Liver (tissue), 9 donors: ENCODE data around the gene FILIP1L. TPM values are rescaled to one million over a fixed set of nuclear protein-coding genes. Genes with fewer than 3 reads are reported as not detected.

ENCODE experiments used
- DNase-seq: peaks from one replicate; pipeline ENCODE4 v3.0.0-alpha.2; 2017; ENCODE audit warnings: low spot score
- H3K27ac ChIP-seq, 2 donors: one replicate each; pipeline ENCODE4 v1.7.0; 2013; ENCODE audit warnings: inconsistent platforms in 2 of 2, low read length in 2 of 2, control low read depth in 1 of 2, low read depth in 1 of 2, mild to moderate bottlenecking in 1 of 2
- H3K27me3 ChIP-seq, 4 donors: one replicate each; pipeline versions ENCODE4 v1.6.1 to v1.7.0; 2013; ENCODE audit warnings: low read length in 3 of 4, inconsistent platforms in 1 of 4, mild to moderate bottlenecking in 1 of 4, moderate library complexity in 1 of 4; ENCODE audit not compliant: control insufficient read depth in 4 of 4, insufficient read depth in 4 of 4
- H3K36me3 ChIP-seq, 4 donors: one replicate each; pipeline versions ENCODE4 v1.6.1 to v1.7.0; 2013; ENCODE audit warnings: low read length in 3 of 4, mild to moderate bottlenecking in 3 of 4, low read depth in 1 of 4, moderate library complexity in 1 of 4; ENCODE audit not compliant: control insufficient read depth in 4 of 4, insufficient read depth in 3 of 4
- H3K4me1 ChIP-seq, 4 donors: one replicate each; pipeline versions ENCODE4 v1.6.1 to v1.7.0; 2013; ENCODE audit warnings: low read length in 3 of 4, mild to moderate bottlenecking in 3 of 4, moderate library complexity in 1 of 4; ENCODE audit not compliant: control insufficient read depth in 4 of 4, insufficient read depth in 4 of 4
- H3K4me3 ChIP-seq, 3 donors: one replicate each; pipeline versions ENCODE4 v1.6.1 to v1.7.0; 2013; ENCODE audit warnings: low read length in 3 of 3, control low read depth in 1 of 3, low read depth in 1 of 3, mild to moderate bottlenecking in 1 of 3
- H3K9ac ChIP-seq, 2 donors: one replicate each; pipeline ENCODE4 v1.7.0; 2013; ENCODE audit warnings: low read length in 2 of 2, mild to moderate bottlenecking in 2 of 2, moderate library complexity in 2 of 2, control low read depth in 1 of 2, low read depth in 1 of 2
- H3K9me3 ChIP-seq, 4 donors: one replicate each; pipeline versions ENCODE4 v1.6.1 to v1.7.0; 2013; ENCODE audit warnings: low read length in 3 of 4; ENCODE audit not compliant: control insufficient read depth in 4 of 4
- ATF3 ChIP-seq: IDR thresholded peaks from 2 replicates; pipeline ENCODE4 v1.6.1; 2016; ENCODE audit warnings: antibody characterized with exemption
- EGR1 ChIP-seq, 2 donors: IDR thresholded peaks; 2 replicates each; pipeline ENCODE4 v1.6.1; 2016 to 2018; ENCODE audit warnings: antibody characterized with exemption in 2 of 2, low read depth in 2 of 2
- GABPA ChIP-seq, 2 donors: IDR thresholded peaks in 1 of 2; conservative IDR thresholded peaks in 1 of 2; 2 replicates each; pipeline ENCODE4 v1.6.1; 2016; ENCODE audit warnings: antibody characterized with exemption in 2 of 2, mild to moderate bottlenecking in 1 of 2, moderate library complexity in 1 of 2
- HNF4A ChIP-seq, 2 donors: conservative IDR thresholded peaks; 2 replicates each; pipeline ENCODE4 v1.6.1; 2016; ENCODE audit warnings: antibody characterized with exemption in 2 of 2, mild to moderate bottlenecking in 2 of 2
- HNF4G ChIP-seq: IDR thresholded peaks from 2 replicates; pipeline ENCODE4 v1.6.1; 2016; ENCODE audit warnings: antibody characterized with exemption
- JUND ChIP-seq, 2 donors: IDR thresholded peaks; 2 replicates each; pipeline ENCODE4 v1.6.1; 2016; ENCODE audit warnings: antibody characterized with exemption in 2 of 2
- NR2F2 ChIP-seq: IDR thresholded peaks from 2 replicates; pipeline ENCODE4 v1.6.1; 2016; ENCODE audit warnings: antibody characterized with exemption
- RAD21 ChIP-seq, 2 donors: IDR thresholded peaks; 2 replicates each; pipeline ENCODE4 v1.6.1; 2016; ENCODE audit warnings: antibody characterized with exemption in 2 of 2, mild to moderate bottlenecking in 2 of 2
- RXRA ChIP-seq, 2 donors: IDR thresholded peaks; 2 replicates each; pipeline ENCODE4 v1.6.1; 2017 to 2018; ENCODE audit warnings: antibody characterized with exemption in 2 of 2, mild to moderate bottlenecking in 1 of 2
- SP1 ChIP-seq: IDR thresholded peaks from 2 replicates; pipeline ENCODE4 v1.6.1; 2018; ENCODE audit warnings: antibody characterized with exemption, mild to moderate bottlenecking
- TAF1 ChIP-seq: conservative IDR thresholded peaks from 2 replicates; pipeline ENCODE4 v1.6.1; 2016; ENCODE audit warnings: antibody characterized with exemption, mild to moderate bottlenecking
- YY1 ChIP-seq: IDR thresholded peaks from 2 replicates; pipeline ENCODE4 v1.6.1; 2016; ENCODE audit warnings: antibody characterized with exemption, mild to moderate bottlenecking
- ZBTB33 ChIP-seq: IDR thresholded peaks from 2 replicates; pipeline ENCODE4 v1.6.1; 2016; ENCODE audit warnings: antibody characterized with exemption
- WGBS: extraction: QIAGEN DNeasy Blood & Tissue Kit; methylation state at CpG from one replicate; pipeline ENCODE4 v1.1.7; 2013; 5-methylcytosine and 5-hydroxymethylcytosine counted together
- polyA plus RNA-seq, 2 donors: library from polyadenylated mRNA; stranded (reverse) in 1 of 2; unstranded in 1 of 2; fragments of 200-250 nt in 1 of 2; fragments of >200 nt in 1 of 2; fragmentation: Nextera tagmentation in 1 of 2; extraction: Ambion mirVana in 1 of 2; gene quantifications; one replicate each; pipeline versions ENCODE4 v1.2.1 to v1.2.3, GENCODE V29; 2013 to 2015
- total RNA-seq, 2 donors: library from RNA; depleted of rRNA; stranded (reverse); fragments of >200 nt; gene quantifications; one replicate each; pipeline ENCODE4 v1.2.3, GENCODE V29; 2014
- TF ChIP-seq, protein P1 (sequence below): IDR thresholded peaks from 2 replicates; pipeline ENCODE4 v1.6.1; 2016; ENCODE audit warnings: antibody characterized with exemption, mild to moderate bottlenecking
- TF ChIP-seq, protein P2 (sequence below): IDR thresholded peaks from 2 replicates; pipeline ENCODE4 v1.6.1; 2016; ENCODE audit warnings: antibody characterized with exemption
- TF ChIP-seq, protein P3 (sequence below): fragments of 150-350 bp; IDR thresholded peaks from 2 replicates; pipeline ENCODE4 v1.5.1; 2017; ENCODE audit warnings: improper control_type of control experiment, low read depth, low read length; ENCODE audit not compliant: missing input control
- donor health status: healthy.
- donor health status: healthy.
- donor health status: healthy.
- donor health status: healthy.
- donor health status: healthy.

FILIP1L gene
- total and polyA plus RNA-seq, 4 donors, result 1.4 to 6.5 (median 1.9) TPM

- H3K9ac ChIP-seq, result no peak overlapping the region
- H3K9me3 ChIP-seq, result no peaks in the 10 kb centered on the region
- peaks cover 3 to 16% (median 5%) of the 10 kb centered on the region in 4 donors for H3K4me1 ChIP-seq
- peak overlapping the region; percentile 58 to 74 for H3K27ac ChIP-seq
- no peaks in the 10 kb centered on the region for H3K36me3 ChIP-seq
- WGBS, result 94% methylated on average over 1 of the region's 1 CpG
- no peak for DNase-seq
- H3K4me3 ChIP-seq, result no peak overlapping the region
- no peaks in the 10 kb centered on the region for H3K27me3 ChIP-seq
- no peak for TF ChIP-seq YY1
- TF ChIP-seq ATF3, result no peak
- no peak for TF ChIP-seq GABPA (IDR thresholded peaks at IDR 0.05 in 1 of 2, conservative IDR thresholded peaks at IDR 0.05 in 1 of 2)
- no peak for TF ChIP-seq SP1
- no peak for TF ChIP-seq JUND (IDR thresholded peaks at IDR 0.05)
- no peak for TF ChIP-seq HNF4G
- TF ChIP-seq, protein P1, sequence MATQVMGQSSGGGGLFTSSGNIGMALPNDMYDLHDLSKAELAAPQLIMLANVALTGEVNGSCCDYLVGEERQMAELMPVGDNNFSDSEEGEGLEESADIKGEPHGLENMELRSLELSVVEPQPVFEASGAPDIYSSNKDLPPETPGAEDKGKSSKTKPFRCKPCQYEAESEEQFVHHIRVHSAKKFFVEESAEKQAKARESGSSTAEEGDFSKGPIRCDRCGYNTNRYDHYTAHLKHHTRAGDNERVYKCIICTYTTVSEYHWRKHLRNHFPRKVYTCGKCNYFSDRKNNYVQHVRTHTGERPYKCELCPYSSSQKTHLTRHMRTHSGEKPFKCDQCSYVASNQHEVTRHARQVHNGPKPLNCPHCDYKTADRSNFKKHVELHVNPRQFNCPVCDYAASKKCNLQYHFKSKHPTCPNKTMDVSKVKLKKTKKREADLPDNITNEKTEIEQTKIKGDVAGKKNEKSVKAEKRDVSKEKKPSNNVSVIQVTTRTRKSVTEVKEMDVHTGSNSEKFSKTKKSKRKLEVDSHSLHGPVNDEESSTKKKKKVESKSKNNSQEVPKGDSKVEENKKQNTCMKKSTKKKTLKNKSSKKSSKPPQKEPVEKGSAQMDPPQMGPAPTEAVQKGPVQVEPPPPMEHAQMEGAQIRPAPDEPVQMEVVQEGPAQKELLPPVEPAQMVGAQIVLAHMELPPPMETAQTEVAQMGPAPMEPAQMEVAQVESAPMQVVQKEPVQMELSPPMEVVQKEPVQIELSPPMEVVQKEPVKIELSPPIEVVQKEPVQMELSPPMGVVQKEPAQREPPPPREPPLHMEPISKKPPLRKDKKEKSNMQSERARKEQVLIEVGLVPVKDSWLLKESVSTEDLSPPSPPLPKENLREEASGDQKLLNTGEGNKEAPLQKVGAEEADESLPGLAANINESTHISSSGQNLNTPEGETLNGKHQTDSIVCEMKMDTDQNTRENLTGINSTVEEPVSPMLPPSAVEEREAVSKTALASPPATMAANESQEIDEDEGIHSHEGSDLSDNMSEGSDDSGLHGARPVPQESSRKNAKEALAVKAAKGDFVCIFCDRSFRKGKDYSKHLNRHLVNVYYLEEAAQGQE, result no peak
- TF ChIP-seq RXRA (IDR thresholded peaks at IDR 0.05), result no peak
- TF ChIP-seq, protein P2, sequence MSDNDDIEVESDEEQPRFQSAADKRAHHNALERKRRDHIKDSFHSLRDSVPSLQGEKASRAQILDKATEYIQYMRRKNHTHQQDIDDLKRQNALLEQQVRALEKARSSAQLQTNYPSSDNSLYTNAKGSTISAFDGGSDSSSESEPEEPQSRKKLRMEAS, result no peak
- no peak for TF ChIP-seq RAD21 (IDR thresholded peaks at IDR 0.05)
- TF ChIP-seq, protein P3, sequence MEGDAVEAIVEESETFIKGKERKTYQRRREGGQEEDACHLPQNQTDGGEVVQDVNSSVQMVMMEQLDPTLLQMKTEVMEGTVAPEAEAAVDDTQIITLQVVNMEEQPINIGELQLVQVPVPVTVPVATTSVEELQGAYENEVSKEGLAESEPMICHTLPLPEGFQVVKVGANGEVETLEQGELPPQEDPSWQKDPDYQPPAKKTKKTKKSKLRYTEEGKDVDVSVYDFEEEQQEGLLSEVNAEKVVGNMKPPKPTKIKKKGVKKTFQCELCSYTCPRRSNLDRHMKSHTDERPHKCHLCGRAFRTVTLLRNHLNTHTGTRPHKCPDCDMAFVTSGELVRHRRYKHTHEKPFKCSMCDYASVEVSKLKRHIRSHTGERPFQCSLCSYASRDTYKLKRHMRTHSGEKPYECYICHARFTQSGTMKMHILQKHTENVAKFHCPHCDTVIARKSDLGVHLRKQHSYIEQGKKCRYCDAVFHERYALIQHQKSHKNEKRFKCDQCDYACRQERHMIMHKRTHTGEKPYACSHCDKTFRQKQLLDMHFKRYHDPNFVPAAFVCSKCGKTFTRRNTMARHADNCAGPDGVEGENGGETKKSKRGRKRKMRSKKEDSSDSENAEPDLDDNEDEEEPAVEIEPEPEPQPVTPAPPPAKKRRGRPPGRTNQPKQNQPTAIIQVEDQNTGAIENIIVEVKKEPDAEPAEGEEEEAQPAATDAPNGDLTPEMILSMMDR, result no peak
These were observed 193.0 kb downstream of the FILIP1L start for GRCh38 chr3:99921377-99921695.

GRCh38 chr3:99920481-99921376 is 193.6 kb downstream of the FILIP1L start:
- no peaks in the 10 kb centered on the region for H3K27me3 ChIP-seq
- H3K27ac ChIP-seq, result peak overlapping the region; percentile 58 to 74
- H3K4me3 ChIP-seq, result no peak overlapping the region
- peaks cover 3 to 21% (median 5%) of the 10 kb centered on the region in 4 donors for H3K4me1 ChIP-seq
- no peaks in the 10 kb centered on the region for H3K36me3 ChIP-seq
- DNase-seq, result peak; percentile 50
- H3K9ac ChIP-seq, result peak overlapping the region in 1 of 2 donors; percentile 78
- peak; percentile 53 to 54 for TF ChIP-seq HNF4A (conservative IDR thresholded peaks at IDR 0.05)
- peak; percentile 44 to 45 for TF ChIP-seq RAD21 (IDR thresholded peaks at IDR 0.05)
- no peak for TF ChIP-seq NR2F2
- no peak for TF ChIP-seq HNF4G
- peak; percentile 43 to 73 for TF ChIP-seq JUND (IDR thresholded peaks at IDR 0.05)
- TF ChIP-seq TAF1, result no peak
- no peak for TF ChIP-seq EGR1 (IDR thresholded peaks at IDR 0.05; ENCODE audit: low read depth in 2 of 2)
- no peak for TF ChIP-seq ATF3
- TF ChIP-seq RXRA (IDR thresholded peaks at IDR 0.05), result peak; percentile 19 to 45
- no peak for TF ChIP-seq ZBTB33
- peak; percentile 61 for TF ChIP-seq SP1
- H3K9me3 ChIP-seq, result no peaks in the 10 kb centered on the region
- 28% methylated on average over 10 of the region's 10 CpGs for WGBS
